Astrocyte of the spinal cord (primary cell): ENCODE data around the gene GDA.

Experiments used
- DNase-seq: peaks from one replicate; pipeline ENCODE4 v3.0.0; 2011; ENCODE audit warnings: low read depth, low spot score
- H3K4me3 ChIP-seq: 2 replicates; pipeline ENCODE4 v1.5.1; 2011; ENCODE audit warnings: low read depth, mild to moderate bottlenecking, low read length, moderate library complexity
- in situ Hi-C: cut with HindIII; loops from 2 replicates; pipeline ENCODE4 v1.10.0; 2017; ENCODE audit warnings: low sequenced_read_pairs
- TF ChIP-seq, protein P1 (sequence below): IDR thresholded peaks from 2 replicates; pipeline ENCODE4 v1.5.1; 2012; ENCODE audit warnings: low read depth, mild to moderate bottlenecking, low read length, inconsistent platforms

Gene GDA

DNA sequence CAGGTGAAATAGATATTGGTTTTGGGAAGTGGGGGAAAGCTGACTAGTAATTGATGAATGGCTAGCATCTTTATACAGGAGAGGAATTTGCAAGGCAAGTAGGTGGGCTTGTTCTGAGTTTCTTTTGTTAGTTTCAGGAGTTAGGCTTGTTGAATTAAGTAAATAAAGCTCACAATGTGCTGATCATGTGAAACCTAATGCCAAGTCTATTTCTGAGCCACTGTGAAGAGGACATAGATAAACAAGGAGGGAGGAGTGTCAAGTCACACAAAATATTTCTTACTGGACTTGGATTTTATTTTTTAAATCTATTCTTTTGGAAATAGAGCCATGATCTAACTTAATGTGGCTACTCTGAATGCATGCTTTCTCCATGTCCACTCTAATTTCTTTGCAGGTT, 19.9 kb downstream of the GDA start:
- H3K4me3 ChIP-seq, result no peak overlapping the region
- in situ Hi-C loops, result no loop called here
- no peak for DNase-seq
- TF ChIP-seq, protein P1, sequence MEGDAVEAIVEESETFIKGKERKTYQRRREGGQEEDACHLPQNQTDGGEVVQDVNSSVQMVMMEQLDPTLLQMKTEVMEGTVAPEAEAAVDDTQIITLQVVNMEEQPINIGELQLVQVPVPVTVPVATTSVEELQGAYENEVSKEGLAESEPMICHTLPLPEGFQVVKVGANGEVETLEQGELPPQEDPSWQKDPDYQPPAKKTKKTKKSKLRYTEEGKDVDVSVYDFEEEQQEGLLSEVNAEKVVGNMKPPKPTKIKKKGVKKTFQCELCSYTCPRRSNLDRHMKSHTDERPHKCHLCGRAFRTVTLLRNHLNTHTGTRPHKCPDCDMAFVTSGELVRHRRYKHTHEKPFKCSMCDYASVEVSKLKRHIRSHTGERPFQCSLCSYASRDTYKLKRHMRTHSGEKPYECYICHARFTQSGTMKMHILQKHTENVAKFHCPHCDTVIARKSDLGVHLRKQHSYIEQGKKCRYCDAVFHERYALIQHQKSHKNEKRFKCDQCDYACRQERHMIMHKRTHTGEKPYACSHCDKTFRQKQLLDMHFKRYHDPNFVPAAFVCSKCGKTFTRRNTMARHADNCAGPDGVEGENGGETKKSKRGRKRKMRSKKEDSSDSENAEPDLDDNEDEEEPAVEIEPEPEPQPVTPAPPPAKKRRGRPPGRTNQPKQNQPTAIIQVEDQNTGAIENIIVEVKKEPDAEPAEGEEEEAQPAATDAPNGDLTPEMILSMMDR, result no peak

DNA sequence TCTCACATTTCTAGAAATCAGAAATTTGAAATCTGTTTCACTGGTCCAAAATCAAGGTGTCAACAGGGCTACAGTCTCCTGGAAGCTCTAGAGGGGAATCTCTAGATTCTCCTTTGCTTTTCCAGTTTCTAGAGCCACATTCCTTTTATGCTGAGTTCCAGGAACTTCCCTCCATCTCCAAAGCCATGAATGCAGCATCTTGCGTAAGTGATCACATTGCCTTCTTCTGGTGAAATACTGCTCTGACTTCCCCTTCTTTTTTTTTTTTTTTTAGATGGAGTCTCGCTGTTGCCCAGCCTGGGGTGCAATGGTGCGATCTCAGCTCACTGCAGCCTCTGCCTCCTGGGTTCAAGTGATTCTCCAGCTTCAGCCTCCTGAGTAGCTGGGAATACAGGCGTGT, 23.8 kb downstream of the GDA start:
- no peak overlapping the region for H3K4me3 ChIP-seq
- no peak for DNase-seq
- in situ Hi-C loops, result no loop called here
- TF ChIP-seq, protein P1, result no peak

DNA sequence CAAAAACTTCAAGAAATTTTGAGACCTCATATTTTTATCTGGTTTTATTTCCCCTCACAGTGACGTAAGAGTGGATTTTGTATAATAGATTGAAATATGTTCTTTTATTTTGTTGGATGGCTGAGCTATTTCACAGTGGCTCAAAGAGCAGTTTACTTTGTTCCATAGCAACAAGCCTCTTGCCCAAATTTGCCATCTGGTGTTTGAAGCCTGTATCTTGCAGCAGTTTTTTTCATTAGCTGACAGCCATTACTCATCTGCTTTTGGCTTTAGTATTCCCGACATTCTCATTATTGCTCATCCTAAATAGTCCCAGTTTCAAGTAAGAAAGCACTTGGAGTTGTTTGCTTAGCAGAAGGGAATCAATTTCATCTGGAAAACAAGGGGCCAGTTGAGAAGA, 36.3 kb downstream of the GDA start:
- TF ChIP-seq, protein P1, result no peak
- H3K4me3 ChIP-seq, result no peak overlapping the region
- in situ Hi-C loops, result no loop called here
- DNase-seq, result no peak

DNA sequence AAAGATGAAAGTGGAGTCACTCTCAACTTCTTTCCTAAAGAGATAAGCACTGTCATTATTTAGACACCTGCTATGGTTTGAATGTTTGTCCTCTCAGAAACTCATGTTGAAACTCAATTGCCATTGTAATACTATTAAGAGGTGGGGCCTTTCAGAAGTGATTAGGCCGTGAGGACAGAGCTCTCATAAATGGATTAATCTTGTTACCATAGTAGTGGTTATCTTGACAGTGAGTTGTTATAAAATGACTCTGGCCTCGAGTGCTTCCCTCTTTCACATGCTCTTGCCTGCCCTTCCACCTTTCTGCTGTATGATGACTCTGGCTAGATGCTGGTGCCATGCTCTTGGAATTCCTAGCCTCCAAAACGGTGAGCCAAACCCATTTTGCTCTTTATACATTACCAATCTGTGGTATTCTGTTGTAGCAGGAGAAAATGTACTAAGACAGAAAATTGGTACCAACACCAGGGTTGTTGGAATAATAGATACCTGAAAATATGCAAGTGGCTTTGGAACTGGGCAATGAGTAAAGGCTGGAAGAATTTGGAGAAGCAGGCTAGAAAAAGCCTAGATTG, 38.0 kb downstream of the GDA start:
- in situ Hi-C loops, result no loop called here
- H3K4me3 ChIP-seq, result no peak overlapping the region
- DNase-seq, result no peak
- TF ChIP-seq, protein P1, result no peak

DNA sequence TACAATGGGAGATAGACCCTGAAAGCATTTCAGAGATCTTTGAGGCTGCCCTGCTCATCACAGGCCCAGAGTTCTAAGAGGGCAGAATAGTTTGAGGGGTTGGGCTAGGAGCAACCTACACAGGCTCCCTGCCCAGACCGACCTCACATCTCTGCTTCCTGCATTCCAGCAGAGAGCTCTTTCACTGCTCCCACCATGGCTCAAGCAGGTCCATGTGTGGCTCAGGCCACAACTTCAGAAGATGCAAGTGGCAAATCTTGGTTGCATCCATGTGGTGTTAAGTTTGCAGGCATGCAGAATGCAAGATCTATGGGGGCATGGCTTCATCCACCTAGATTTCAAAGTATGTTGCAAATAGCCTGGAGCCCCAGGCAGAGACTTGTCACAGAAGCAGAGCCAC, 39.0 kb downstream of the GDA start:
- DNase-seq, result no peak
- in situ Hi-C loops, result no loop called here
- TF ChIP-seq, protein P1, result no peak
- H3K4me3 ChIP-seq, result no peak overlapping the region

DNA sequence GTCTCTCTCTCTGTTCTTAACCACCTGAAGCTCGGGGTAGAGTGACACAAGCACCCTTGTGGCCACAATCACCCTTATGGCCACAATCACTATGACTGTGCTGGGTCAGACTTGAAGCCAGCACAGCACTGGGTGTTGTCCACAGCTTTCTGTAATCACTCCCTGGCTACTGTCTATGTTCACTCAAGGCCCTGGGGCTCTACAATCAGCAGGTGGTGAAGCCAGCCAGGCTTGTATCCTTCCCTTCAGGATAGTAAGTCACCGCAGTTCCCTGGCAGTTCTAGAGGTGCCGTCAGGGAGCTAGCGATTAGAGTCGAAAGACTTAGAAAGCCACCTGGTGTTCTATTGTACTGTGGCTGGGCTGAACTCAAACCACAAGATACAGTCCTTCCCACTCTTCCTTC, 44.2 kb downstream of the GDA start:
- no peak overlapping the region for H3K4me3 ChIP-seq
- TF ChIP-seq, protein P1, result no peak
- DNase-seq, result no peak
- in situ Hi-C loops, result no loop called here

DNA sequence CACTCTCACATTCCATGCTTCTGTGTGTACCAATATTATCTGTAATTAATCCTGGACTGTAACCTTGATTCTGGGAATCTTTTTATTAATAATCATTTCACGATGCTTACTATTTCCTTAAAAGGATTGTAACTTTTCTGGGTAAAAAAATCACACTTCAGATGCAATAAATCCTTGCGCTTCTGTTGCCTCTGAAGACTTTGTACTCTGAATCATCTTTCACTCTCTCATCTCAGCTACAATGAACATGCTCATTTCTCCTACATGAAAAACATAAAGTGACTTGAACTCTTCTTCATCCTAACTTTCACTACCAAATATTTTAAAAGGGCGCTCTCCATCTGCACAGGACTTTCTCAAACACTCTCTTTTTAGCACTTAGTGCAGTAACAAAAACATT, 50.0 kb downstream of the GDA start:
- no peak for DNase-seq
- TF ChIP-seq, protein P1, result no peak
- in situ Hi-C loops, result no loop called here
- no peak overlapping the region for H3K4me3 ChIP-seq
